HG03521 (cell line): ENCODE data around the gene UBE2Q2.
"Not testable (repeated sequence)": the region's sequence is repeated elsewhere in the genome, so short reads cannot be mapped to it uniquely, and the experiment has no call there.

Source experiments
- ATAC-seq: cut with Tn5 transposase; IDR thresholded peaks from one replicate; pipeline ENCODE4 v1.9.1; 2021; ENCODE audit warnings: mild to moderate bottlenecking, moderate library complexity; ENCODE audit not compliant: unreplicated experiment

Gene UBE2Q2

DNA sequence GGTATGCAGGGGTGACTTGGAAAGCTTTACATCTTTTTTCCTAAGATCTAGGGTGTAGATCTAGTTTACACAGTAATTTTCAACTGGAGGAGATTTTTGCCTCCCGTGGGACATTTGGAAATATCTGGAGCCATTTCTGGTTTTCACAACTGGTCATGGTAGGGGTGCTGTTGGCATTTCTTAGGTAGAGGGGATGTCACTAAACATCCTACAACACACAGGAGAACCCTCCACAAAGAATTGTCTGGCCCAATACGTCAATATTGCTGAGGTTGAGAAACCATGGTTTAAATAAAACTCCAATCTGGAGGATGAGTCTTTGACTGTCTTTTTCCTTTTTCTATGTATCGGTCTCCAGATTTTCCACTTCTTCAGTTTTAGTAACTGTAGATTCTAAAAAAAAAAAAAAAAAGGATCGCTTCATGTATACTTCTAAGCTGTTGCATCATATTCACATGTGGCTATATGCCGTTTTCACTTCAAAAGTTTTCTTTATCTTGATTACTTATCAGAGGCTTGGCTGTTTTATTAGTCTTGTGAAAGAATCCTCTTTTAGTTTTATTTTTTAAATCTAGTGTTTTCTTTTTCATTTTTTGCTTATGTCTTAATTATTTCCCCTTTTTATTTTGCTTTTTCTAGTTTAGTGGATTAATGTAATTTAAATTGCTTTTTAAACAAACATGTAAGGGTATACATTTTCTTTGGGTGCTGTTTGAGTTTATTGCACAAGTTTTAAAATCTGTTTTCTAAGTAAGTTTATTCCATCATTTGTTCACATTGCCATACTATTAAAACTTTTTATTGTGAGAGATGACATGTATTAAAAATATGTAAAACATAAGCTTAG, 21.2 kb downstream of the UBE2Q2 start:
- ATAC-seq = no peak

DNA sequence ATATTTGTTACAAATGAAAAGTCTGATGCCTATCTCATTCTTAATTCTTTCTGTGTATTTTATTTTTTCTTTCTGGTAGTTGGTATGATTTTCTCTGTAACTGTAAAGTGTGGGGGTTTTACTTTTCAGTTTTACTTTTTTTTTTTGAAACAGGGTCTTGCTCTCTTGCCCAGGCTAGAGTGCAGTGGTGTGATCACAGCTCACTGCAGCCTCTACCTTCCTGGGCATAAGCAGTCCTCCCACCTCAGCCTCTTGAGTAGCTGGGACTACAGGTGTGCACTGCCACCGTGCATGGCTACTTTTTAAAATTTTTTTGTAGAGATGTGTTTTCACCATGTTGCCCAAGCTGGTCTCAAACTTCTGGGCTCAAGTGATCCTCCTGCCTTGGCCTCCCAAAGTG, 22.8 kb downstream of the UBE2Q2 start:
- not testable (repeated sequence) for ATAC-seq

DNA sequence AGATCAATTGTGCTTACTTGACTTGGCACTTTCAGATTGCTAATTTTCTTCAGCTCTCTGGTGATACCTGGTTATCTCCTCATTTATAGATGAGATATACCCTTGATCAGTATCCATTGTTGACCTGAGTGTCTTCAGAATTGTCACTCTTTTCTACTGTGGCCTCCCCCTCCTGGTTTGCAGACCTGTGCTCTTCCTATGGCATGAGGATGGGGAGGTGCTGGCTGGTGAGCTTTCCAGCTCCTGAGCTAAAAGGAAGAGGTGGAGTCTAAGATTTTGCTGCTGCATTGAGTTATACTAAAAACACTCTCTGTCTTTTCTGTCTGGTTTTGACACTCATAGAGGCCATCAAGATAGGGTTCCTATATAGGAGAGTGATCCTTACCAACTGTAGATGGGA, 23.7 kb downstream of the UBE2Q2 start:
- ATAC-seq = no peak

DNA sequence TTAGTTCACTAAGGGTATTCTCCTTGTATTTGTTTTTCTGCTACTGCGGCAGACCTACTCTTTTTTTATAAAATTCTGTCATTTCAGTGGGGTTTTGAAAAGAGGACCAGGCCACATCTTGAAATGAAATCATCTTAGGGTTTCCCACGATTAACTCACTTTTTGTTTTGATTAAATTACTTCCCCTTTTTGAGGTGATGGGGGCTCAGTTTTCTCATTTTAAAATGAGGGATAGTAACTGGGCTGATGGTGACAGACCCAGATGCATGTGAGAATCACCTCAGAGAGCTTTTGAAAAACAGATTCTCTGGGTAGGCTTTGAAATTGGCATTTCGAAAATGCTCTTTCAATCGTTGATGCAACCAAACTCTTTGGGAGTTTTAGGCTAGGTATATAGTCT, 24.2 kb downstream of the UBE2Q2 start:
- no peak for ATAC-seq

DNA sequence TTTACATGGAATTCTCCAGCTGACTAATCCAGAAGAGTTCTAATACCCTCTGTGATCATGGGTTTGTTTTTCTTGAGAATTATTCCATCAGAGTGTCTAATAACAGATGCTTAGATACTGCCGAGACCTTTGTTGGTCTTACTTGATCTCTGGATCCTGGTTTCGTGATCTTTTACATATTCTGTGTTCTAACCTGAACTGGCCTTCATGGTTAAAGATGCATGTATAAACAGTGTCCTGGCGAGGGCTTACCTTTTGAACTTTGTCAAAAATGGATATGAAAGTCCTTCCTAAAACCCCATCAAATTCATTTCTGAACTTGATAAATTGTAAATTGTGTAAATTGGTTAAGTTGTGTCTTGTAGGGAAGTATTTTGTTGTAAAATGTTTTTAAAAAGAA, 24.8 kb downstream of the UBE2Q2 start:
- ATAC-seq = no peak

DNA sequence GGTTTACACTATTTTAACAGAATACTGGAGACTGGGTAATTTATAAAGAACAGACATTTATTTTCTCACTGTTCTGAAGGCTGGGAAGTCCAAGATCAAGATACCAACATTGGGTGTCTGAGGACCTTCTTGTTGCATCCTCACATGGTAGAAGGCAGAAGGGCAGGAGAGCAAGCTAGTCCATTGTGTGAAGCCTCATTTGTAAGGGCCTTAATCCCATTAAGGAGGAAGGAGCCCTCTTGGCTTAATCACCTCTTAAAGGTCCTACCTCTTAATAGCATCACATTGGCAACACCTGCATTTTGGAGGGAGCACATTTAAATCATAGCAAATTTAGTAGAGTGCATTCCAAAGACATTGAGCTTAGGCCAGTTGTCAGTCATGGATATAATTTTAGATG, 26.2 kb downstream of the UBE2Q2 start:
- no peak for ATAC-seq

DNA sequence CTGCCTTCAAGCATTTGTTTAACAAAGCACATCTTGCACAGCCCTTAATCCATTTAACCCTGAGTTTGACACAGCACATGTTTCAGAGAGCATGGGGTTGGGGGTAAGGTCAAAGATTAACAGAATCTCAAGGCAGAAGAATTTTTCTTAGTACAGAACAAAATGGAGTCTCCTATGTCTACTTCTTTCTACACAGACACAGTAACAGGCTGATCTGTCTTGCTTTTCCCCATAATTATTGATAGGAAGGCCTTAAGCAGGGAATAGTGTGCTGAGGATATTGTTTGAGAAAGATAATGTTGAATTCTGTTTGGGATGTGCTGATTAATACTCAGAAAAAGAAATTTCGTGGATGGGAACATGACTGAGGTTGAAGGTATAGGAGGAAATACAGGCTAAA, 28.3 kb downstream of the UBE2Q2 start:
- not testable (repeated sequence) for ATAC-seq

DNA sequence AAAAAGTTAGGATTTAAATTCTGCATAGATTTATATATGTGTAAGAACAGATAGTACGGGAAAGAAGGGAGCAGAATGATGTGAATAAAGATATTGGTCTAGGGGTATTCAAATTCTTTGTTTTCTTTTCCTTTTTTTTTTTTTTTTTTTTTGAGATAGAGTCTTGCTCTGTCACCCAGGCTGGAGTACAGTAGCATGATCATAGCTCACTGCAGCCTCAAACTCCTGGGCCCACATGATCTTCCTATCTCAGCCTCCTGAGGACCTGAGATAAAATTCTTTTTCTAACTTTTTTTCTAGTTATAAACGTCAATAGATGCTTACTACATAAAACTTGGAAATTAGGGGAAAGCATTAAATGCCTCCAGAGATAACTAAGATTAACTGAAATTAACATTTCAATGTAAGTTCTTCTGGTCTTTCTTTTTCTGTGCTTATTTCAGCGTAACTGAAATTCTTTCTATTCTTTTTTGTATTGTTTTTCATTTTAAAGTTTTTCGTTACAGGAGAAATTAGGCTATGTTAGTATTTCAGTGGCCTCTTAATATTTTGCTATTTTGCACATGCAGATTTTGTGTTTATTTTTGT, 29.2 kb downstream of the UBE2Q2 start:
- ATAC-seq = no peak

DNA sequence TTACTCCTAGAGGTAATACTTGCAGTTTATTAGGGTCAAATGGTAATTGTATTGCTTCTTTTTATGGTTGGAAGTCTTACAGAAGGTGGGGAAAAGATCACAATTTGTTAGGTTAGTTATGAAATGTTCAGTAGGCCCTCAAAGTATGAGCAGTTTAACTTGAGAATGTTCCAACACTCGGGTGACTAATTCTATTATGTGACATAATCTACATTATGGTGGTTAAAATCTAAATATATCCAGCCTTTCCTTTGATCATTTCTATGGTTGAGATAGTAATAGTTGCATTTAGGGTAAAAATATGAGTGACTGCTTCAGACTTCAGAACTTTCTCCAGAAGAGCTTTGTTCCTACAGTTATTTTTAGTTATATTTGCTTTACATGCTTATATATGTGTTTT, 40.8 kb downstream of the UBE2Q2 start:
- ATAC-seq = no peak

DNA sequence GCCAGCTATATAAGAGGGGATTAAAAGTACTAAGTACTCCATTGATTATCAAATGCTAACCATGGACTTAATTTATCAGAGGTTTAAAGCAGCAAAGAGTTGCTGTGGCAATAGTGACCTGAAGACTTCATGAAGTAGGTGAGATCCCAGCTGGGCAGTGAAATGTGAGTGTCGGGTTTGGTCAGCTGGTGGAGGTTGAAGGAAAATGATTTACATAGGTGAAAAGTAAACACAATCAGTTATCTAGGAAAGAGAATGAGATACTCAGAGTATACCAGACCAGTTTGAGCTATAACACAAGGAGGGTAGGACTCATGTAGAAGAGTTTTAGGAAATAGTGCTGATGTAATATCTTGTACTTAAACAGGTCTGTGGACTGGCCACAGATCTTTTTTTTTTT, 43.9 kb downstream of the UBE2Q2 start:
- no peak for ATAC-seq

DNA sequence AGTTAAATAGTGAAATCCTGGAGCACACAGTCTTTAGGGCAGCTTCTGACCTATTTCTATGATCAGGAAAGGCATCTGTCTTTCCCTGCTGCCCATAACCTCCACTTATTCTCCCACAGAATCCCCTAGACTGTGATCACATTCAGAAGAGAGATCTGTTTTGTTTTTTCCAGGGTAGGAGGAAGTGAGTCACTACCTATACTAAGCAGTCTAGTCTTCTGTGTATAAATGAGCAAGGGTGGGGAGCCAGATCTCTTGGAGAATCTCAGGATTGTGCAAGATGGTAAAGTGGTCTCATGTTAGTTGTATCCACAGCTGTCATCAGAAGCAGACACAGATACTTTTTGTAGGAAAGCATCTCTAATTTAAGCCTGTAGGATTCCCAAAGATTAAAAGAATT, 48.6 kb downstream of the UBE2Q2 start:
- no peak for ATAC-seq

DNA sequence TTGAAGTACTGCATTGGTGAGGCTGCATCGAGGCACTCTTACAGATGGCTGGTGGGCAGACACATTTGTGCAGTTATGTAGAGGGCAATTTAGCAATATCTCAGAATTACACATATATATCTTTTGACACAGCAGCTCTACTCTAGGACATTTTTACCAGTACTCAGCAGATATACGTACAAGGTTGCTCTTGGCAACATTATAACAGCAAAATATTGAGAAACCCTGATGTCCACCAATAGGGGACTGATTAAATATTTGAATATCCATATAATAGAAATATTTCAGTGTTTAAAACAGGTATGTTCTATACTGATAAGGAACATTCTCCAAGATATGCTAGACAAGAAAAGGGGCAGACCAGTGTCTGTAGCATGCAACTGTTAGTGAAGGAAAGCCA, 52.5 kb downstream of the UBE2Q2 start:
- no peak for ATAC-seq

DNA sequence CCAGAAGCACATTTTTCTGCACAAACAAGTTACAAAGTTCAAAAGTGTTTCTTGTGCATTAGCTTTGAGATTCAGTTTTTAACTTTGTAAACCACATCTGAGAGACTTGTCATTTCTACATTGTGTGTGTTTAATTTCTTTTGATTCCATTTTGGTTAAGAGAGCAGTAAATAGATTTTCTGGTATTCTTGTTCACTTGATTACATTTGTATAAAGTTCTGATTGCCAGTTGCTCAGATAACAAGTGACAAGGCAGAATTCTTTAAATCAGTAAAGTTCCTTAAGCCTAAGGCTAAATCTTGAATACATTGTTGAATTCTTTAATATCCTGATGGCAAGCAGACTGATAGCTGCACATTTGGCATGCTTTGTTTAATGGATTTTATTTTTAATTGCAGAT, 57.3 kb downstream of the UBE2Q2 start:
- ATAC-seq = no peak

DNA sequence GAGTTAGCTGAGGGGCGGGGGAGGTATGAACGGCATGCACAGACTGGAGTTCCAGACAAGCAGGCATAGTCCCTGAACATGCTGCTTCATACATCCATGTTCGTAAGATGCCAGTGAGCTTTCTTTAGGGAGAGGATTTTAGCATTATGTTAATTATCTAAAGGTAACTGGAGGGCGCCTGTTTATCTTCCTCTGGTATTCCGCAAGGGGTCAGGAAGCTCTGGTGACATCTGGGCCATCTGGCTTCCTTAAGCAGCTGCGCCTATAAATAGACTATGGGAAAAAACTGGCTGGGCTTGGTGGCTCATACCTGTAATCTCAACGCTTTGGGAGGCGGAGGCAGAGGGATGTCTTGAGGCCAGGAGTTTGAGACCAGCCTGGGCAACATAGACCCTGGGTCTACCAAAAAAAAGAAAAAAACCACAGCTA, 58.9 kb downstream of the UBE2Q2 start:
- no peak for ATAC-seq

DNA sequence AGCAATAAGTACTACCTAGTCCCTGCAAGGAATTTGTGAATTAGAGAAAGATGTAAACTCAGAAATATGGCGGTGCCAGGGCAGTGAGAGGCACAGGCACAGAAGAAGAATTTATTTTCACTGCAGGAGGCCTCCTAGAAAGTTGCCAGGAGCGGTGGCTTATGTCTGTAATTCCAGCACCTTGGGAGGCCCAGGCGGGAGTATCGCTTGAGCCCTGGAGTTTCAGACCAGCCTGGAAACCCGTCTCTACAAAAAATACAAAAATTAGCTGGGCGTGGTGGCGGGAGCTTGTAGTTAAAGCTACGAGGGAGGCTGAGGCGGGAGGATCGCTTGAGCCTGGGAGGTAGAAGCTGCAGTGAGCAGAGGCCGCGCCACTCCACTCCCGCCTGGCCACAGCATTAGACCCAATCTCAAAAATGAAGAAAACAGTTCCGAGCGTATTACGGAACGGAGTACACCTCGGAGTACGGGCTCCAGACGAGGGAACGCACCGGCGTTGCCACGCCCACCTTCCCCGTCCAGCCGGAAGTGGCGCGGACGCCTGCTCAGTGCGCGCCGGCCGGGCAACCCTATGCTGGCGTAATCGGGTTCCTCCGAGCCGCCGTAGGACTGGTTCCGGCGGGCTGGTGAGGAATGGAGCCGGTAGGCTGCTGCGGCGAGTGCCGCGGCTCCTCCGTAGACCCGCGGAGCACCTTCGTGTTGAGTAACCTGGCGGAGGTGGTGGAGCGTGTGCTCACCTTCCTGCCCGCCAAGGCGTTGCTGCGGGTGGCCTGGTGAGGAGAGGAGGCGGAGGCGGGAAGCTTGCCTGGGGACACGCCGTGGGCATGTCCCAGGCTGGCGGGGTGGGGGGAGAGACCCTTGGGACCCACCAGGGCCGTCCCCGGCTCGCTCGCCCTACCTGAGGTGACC, 60.3 kb downstream of the UBE2Q2 start, which contains the start of gene FBXO22:
Gene FBXO22, plus strand, starts transcription at position 548 of the 909 bp plus-strand sequence. Its CDS starts 86 bp downstream, at position 634.
- peak; percentile 89 for ATAC-seq

DNA sequence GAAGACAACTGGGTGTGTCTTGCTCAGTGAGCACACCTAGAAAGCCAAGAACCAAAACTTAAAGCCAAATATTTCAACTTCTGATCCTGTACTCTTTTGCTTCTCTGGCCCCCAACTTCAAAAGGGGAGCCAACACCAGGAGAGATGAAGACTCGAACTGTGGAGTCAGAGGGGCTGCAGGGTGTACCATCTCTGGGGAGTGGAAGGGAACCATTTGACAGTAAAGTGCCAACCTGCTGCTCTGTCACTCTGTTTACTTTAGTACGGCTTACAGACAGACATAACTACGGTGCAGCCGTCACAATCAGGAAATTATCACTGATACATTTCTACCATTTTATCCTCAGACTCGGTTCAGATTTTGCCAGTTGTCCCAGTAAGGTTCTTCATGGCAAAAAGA, 62.0 kb downstream of the UBE2Q2 start:
- ATAC-seq = no peak

DNA sequence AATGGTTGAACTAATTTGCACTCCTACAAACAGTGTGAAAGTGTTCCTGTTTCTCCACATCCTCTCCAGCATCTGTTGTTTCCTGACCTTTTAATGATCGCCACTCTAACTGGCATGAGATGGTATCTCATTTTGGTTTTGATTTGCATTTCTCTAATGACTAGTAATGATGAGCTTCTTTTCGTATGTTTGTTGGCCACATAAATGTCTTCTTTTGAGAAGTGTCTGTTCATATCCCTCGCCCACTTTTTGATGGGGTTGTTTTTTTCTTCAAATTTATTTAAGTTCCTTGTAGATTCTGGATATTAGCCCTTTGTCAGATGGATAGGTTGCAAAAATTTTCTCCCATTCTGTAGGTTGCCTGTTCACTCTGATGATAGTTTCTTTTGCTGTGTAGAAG, 67.1 kb downstream of the UBE2Q2 start:
- not testable (repeated sequence) for ATAC-seq

DNA sequence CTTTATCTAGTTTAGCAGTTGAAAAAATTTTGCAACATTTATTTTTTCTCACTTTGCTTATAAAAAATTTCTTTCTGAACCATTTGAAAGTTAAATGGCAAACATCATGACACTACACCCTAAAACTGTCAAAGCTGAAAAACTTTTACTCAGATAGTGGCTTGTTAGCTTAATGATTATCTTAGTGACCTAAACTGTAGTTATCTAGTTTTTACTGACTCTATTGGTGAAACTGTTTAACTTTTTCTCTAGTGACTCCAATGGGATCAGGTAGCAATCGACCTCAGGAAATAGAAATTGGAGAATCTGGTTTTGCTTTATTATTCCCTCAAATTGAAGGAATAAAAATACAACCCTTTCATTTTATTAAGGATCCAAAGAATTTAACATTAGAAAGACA, 73.7 kb downstream of the UBE2Q2 start:
- no peak for ATAC-seq

DNA sequence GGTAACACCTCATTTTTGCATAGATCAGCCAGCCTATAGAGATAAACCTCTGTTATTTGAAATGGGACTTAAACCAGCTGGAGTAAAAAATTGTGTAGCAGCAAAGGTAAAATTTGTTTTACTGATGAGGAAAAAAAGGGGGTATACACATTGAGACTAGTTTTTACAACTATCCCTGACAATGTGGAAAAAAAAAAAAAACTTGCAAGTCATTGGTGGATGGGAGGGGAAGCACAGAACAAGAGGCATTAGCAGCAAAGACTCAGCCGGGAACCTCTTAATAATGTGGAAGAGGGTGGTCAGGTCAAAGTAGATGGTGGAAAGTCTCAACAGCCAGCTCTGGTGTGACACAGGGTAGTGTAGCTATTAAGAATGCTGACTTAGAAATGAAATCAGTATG, 74.9 kb downstream of the UBE2Q2 start:
- no peak for ATAC-seq

DNA sequence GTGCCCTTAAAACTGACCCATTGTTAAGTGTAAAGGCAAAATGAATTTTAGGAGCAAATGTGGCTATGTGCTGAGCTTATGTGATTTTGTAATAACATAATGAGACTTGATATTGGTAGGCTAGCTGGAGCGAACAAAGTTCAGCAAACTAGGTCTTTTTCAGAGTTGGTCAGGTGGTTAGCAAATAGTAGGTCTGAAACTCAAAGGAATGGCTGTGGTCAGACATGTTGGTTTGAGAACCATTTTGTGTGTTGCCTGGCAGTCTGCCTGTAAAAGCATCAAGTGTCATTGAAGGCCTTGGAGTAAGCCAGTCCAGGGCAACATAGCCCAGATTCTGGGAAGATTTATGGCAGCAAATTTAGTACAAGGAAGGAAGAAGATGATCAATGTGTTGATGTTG, 76.8 kb downstream of the UBE2Q2 start:
- no peak for ATAC-seq
